ENCODE measurements around the gene C1orf159. TPM values are rescaled to one million over a fixed set of nuclear protein-coding genes. Genes with fewer than 3 reads are reported as not detected.

C1orf159 gene
- total RNA-seq, 1 donor from 2014 or later: 11.7 TPM

GRCh38 chr1:1061682-1062345 lies 54.1 kb downstream of the C1orf159 start:
- H3K4me1 ChIP-seq: peaks cover 26% of the 10 kb centered on the region
- peaks cover 60% of the 10 kb centered on the region for H3K27me3 ChIP-seq (ENCODE audit: low read depth)
- ATAC-seq (no peak), DNase-seq (no peak)
- H3K36me3 ChIP-seq: no peaks in the 10 kb centered on the region
- H3K4me3 ChIP-seq: no peak overlapping the region
- intact Hi-C loops (cut with DNase I): no loop called here
- H3K27ac ChIP-seq: no peak overlapping the region
- no peaks in the 10 kb centered on the region for H3K9me3 ChIP-seq
- no peak for TF ChIP-seq CTCF (IDR thresholded peaks at IDR 0.05)

DNA sequence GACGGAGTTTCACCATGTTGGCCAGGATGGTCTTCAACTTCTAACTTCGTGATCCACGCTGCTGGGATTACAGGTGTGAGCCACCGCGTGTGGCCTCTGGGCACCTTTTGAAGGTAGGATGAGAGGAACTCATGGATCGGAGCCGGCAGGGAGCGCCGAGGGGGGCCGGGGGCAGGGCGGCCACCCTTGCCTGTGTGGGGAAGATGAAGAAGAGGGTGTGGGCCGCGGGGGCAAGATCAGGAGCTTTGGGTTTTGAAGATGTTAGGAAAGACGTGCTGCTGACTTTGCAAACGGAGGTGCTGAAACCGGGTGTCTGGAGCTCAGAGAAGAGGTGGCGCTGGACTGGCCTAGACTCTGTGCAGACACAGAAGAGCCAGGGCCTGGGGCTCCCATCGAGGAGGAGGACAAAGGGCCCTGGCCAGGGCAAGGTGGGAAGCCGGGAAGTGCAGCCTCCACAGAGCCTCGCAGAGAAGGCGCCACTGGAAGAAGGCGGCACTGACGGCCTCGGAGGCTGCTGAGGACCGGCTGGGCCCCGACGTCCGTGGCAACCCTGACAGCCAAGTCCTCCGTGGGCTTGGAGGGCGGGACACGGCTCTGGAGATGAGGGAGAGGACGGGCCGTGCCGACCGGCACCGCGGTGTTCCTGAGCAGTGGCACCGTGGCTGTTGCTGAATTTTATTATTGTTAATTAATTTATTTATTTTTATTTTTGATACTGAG lies 55.4 kb downstream of the C1orf159 start:
- no peak for TF ChIP-seq CTCF (IDR thresholded peaks at IDR 0.05)
- no peak for ATAC-seq
- intact Hi-C loops (cut with DNase I): no loop called here
- no peaks in the 10 kb centered on the region for H3K36me3 ChIP-seq
- no peak for DNase-seq
- H3K27ac ChIP-seq: no peak overlapping the region
- no peaks in the 10 kb centered on the region for H3K9me3 ChIP-seq
- peaks cover 26% of the 10 kb centered on the region for H3K4me1 ChIP-seq
- H3K4me3 ChIP-seq: peak overlapping the region; percentile 62
- H3K27me3 ChIP-seq (ENCODE audit: low read depth): peaks cover 57% of the 10 kb centered on the region

DNA sequence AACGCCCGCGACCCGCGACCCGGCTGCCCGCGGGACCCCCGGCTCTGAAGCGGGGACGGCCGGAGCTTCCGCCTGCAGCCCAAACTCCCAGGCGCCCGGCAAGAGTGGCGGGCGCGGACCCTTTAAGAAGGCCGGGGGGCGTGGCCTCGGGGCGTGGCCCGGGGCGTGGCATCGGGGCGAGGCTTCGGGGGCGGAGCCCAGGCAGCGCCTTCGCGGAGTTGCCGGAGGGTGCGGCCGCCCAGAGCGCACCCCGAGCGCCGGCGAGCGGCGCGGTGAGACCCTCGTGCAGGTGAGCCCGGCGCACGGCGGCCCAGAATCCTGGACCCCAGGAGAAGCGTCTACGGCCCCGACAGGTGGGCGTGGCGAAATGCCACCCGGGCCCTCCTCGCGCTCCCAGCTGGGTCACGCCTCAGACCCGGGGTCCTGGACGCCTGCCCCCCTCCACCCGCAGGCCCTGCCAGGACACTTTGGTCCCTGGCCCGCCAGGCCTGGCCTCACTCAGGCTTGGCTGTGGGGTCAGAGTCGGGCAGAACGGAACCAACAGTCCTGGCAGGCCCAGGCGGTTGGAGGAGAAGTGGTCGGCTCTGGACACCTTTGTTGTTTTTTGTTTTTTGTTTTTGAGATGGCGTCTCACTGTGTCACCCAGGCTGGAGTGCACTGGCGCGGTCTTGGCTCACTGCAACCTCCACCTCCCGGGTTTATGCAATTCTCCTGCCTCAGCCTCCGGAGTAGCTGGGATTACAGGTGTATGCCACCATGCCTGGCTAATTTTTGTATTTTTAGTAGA lies 56.2 kb downstream of the C1orf159 start:
- DNase-seq: peak; percentile 92
- H3K4me3 ChIP-seq: peak overlapping the region; percentile 62
- H3K27me3 ChIP-seq (ENCODE audit: low read depth): peaks cover 57% of the 10 kb centered on the region
- peak; percentile 14 for TF ChIP-seq CTCF (IDR thresholded peaks at IDR 0.05)
- H3K27ac ChIP-seq: no peak overlapping the region
- H3K36me3 ChIP-seq: peaks cover 4% of the 10 kb centered on the region
- intact Hi-C loops (cut with DNase I): no loop called here
- peak; percentile 92 to 93 for ATAC-seq
- no peaks in the 10 kb centered on the region for H3K9me3 ChIP-seq
- H3K4me1 ChIP-seq: peaks cover 26% of the 10 kb centered on the region

DNA sequence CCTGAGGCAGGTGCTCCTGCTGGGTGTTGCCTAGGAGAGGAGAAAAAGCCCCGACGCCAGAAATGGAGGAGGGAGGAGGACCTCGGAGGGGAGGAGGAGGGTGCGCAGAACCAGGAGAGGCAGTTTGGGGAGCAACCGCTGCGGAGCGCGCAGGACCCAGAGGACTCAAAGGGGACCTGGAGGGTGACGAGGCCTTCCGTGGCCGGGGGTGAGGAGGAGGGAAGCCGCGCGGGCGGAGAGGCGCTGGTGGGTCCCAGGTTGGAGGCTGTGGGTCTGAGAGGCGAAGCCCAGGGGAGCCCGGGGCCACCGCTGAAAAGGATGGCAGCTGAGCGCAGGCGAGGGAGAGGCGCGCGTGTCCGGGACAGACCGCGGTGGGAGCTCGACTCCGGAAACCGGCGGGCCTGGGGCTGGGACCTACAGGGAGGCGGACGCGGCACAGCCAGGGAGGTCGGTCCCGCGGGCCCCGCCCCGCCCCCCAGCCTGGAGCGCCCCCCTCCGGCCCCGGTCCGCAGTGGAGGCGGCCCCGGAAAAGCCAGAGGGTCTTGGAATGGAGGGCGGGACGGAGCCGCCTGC lies 56.9 kb downstream of the C1orf159 start:
- Histone ChIP-seq H3K36me3 (peaks cover 11% of the 10 kb centered on the region), H3K9me3 (no peaks in the 10 kb centered on the region), H3K27me3 (ENCODE audit: low read depth) (peaks cover 51% of the 10 kb centered on the region), H3K4me1 (peaks cover 23% of the 10 kb centered on the region), H3K27ac (no peak overlapping the region), H3K4me3 (peak overlapping the region; percentile 62)
- peak; percentile 23 for TF ChIP-seq CTCF (IDR thresholded peaks at IDR 0.05)
- DNase-seq: no peak
- peak; percentile 23 to 48 for ATAC-seq
- intact Hi-C loops (cut with DNase I): no loop called here
